H1 (cell line): ENCODE results near the gene FMNL1. TPM values are rescaled to one million over a fixed set of nuclear protein-coding genes. Genes with fewer than 3 reads are reported as not detected.

Experiments
- CTCF ChIA-PET: fragments of 300-600 bp; sonication (Branson Sonifier 250); formaldehyde crosslinking; loops from one replicate; lab custom pipeline; 2021; ENCODE audit not compliant: partially characterized antibody; lab: Charles Lee
- POLR2A ChIA-PET: fragments of 300-600 bp; sonication (Branson Sonifier 250); formaldehyde crosslinking; loops from one replicate; lab custom pipeline; 2021; ENCODE audit warnings: inconsistent platforms; ENCODE audit not compliant: partially characterized antibody; lab: Charles Lee
- DNase-seq, 2 experiments: peaks; one replicate each; pipeline versions ENCODE4 v3.0.0 to v3.0.0-alpha.2; 2010 to 2022; ENCODE audit warnings: low spot score in 2 of 2, low read depth in 1 of 2, mixed read lengths in 1 of 2
- FAIRE-seq: peaks from 2 replicates; lab custom pipeline; 2011; peaks lifted over from hg19 to GRCh38; lab: Jason Lieb, UNC
- H2AFZ ChIP-seq: 2 replicates; pipeline ENCODE4 v1.8.1; 2012; ENCODE audit warnings: low read length, inconsistent platforms
- H2AK5ac ChIP-seq: 2 replicates; pipeline ENCODE4 v1.6.1; 2013; ENCODE audit warnings: low read depth, low read length
- H2BK120ac ChIP-seq: replicated peaks from 2 replicates; pipeline ENCODE3; 2013; ENCODE audit warnings: low read depth, low read length, inconsistent platforms
- H2BK12ac ChIP-seq: 2 replicates; pipeline ENCODE4 v1.6.1; 2013; ENCODE audit warnings: low read depth, low read length
- H2BK15ac ChIP-seq: 2 replicates; pipeline ENCODE4 v1.6.1; 2013; ENCODE audit warnings: low read length
- H2BK20ac ChIP-seq: 2 replicates; pipeline ENCODE4 v1.6.1; 2013; ENCODE audit warnings: low read length
- H2BK5ac ChIP-seq: 2 replicates; pipeline ENCODE4 v1.6.1; 2013; ENCODE audit warnings: low read depth, low read length
- H3K14ac ChIP-seq: 2 replicates; pipeline ENCODE4 v1.6.1; 2013; ENCODE audit warnings: inconsistent platforms; ENCODE audit not compliant: insufficient read length
- H3K18ac ChIP-seq: 2 replicates; pipeline ENCODE4 v1.6.1; 2013; ENCODE audit warnings: low read length; ENCODE audit errors: extremely low read depth
- H3K23ac ChIP-seq: 2 replicates; pipeline ENCODE4 v1.6.1; 2013; ENCODE audit warnings: inconsistent platforms; ENCODE audit not compliant: insufficient read length
- H3K23me2 ChIP-seq: 2 replicates; pipeline ENCODE4 v1.6.1; 2013; ENCODE audit warnings: low read depth, low read length
- H3K27ac ChIP-seq: 2 replicates; pipeline ENCODE4 v1.6.1; 2011; ENCODE audit warnings: low read depth, low read length, inconsistent platforms
- H3K27me3 ChIP-seq, 4 experiments: replicated peaks in 1 of 4; 1 replicate in 1 of 4; 2 replicates in 3 of 4; pipeline versions ENCODE4 v1.6.1 to v1.8.1; 2011 to 2013; ENCODE audit warnings: low read length in 3 of 4, mild to moderate bottlenecking in 3 of 4, inconsistent platforms in 2 of 4, mixed read lengths in 2 of 4, moderate library complexity in 1 of 4; ENCODE audit not compliant: control insufficient read depth in 3 of 4, insufficient read depth in 3 of 4; ENCODE audit errors: extremely low read depth in 1 of 4
- H3K36me3 ChIP-seq, 4 experiments: 2 replicates each; pipeline versions ENCODE4 v1.6.1 to v1.8.1; 2011 to 2013; ENCODE audit warnings: mild to moderate bottlenecking in 4 of 4, low read length in 3 of 4, moderate library complexity in 2 of 4, control low read depth in 1 of 4, inconsistent platforms in 1 of 4; ENCODE audit not compliant: insufficient read depth in 4 of 4, control insufficient read depth in 2 of 4
- H3K4ac ChIP-seq: replicated peaks from 2 replicates; pipeline ENCODE3; 2013; ENCODE audit warnings: low read length, low read depth, mixed read lengths, inconsistent platforms; ENCODE audit not compliant: insufficient read length
- H3K4me1 ChIP-seq, 4 experiments: replicated peaks in 1 of 4; 1 replicate in 1 of 4; 2 replicates in 3 of 4; pipeline versions ENCODE4 v1.6.1 to v1.8.1; 2011 to 2013; ENCODE audit warnings: low read length in 3 of 4, inconsistent platforms in 2 of 4, mixed read lengths in 1 of 4; ENCODE audit not compliant: insufficient read depth in 4 of 4, control insufficient read depth in 3 of 4
- H3K4me2 ChIP-seq, 2 experiments: 2 replicates each; pipeline versions ENCODE4 v1.6.1 to v1.8.1; 2011 to 2013; ENCODE audit warnings: low read depth in 2 of 2, low read length in 2 of 2, control low read depth in 1 of 2, inconsistent platforms in 1 of 2, mild to moderate bottlenecking in 1 of 2; ENCODE audit not compliant: insufficient read depth in 1 of 2
- H3K4me3 ChIP-seq, 4 experiments: fragments of 200-600, 300-600 bp in 1 of 4; sonication (generic), shearing (Covaris generic), sonication (Bioruptor Twin) in 1 of 4; 2 replicates each; pipeline versions ENCODE4 v1.5.1 to v1.8.1; 2011 to 2016; ENCODE audit warnings: low read length in 4 of 4, low read depth in 3 of 4, control low read depth in 2 of 4, inconsistent platforms in 2 of 4, mild to moderate bottlenecking in 2 of 4, mixed read lengths in 1 of 4, moderate library complexity in 1 of 4; ENCODE audit not compliant: insufficient read depth in 2 of 4; ENCODE audit errors: extremely low read depth in 1 of 4
- H3K56ac ChIP-seq: replicated peaks from 2 replicates; pipeline ENCODE3; 2013; ENCODE audit warnings: low read depth, mild to moderate bottlenecking, mixed read lengths, low read length, inconsistent platforms; ENCODE audit not compliant: insufficient read length
- H3K79me1 ChIP-seq: 2 replicates; pipeline ENCODE4 v1.6.1; 2013; ENCODE audit warnings: low read depth, low read length, control low read depth
- H3K79me2 ChIP-seq, 2 experiments: 2 replicates each; pipeline versions ENCODE4 v1.6.1 to v1.8.1; 2012 to 2013; ENCODE audit warnings: low read length in 2 of 2, mild to moderate bottlenecking in 2 of 2, inconsistent platforms in 1 of 2; ENCODE audit not compliant: insufficient read depth in 2 of 2, control insufficient read depth in 1 of 2
- H3K9ac ChIP-seq, 4 experiments: replicated peaks in 1 of 4; 1 replicate in 1 of 4; 2 replicates in 3 of 4; pipeline versions ENCODE4 v1.6.1 to v1.8.1; 2011 to 2013; ENCODE audit warnings: low read depth in 3 of 4, low read length in 3 of 4, control low read depth in 2 of 4, mild to moderate bottlenecking in 2 of 4, moderate library complexity in 2 of 4, inconsistent platforms in 1 of 4; ENCODE audit errors: extremely low read depth in 1 of 4
- H3K9me3 ChIP-seq, 2 experiments: 2 replicates each; pipeline versions ENCODE4 v1.6.1 to v1.8.1; 2012 to 2013; ENCODE audit warnings: mild to moderate bottlenecking in 2 of 2, moderate library complexity in 2 of 2, control low read depth in 1 of 2, inconsistent platforms in 1 of 2, low read depth in 1 of 2, low read length in 1 of 2, mixed read lengths in 1 of 2; ENCODE audit not compliant: insufficient read depth in 2 of 2
- H4K20me1 ChIP-seq, 2 experiments: replicated peaks in 1 of 2; 2 replicates each; pipeline versions ENCODE3 to v1.8.1; 2011 to 2013; ENCODE audit warnings: inconsistent platforms in 2 of 2, low read length in 2 of 2, mild to moderate bottlenecking in 1 of 2; ENCODE audit not compliant: insufficient read depth in 2 of 2, control insufficient read depth in 1 of 2
- H4K5ac ChIP-seq: 2 replicates; pipeline ENCODE4 v1.6.1; 2013; ENCODE audit warnings: low read length, low read depth, mixed read lengths, inconsistent platforms; ENCODE audit not compliant: insufficient read length
- H4K8ac ChIP-seq: 2 replicates; pipeline ENCODE4 v1.8.0; 2013; ENCODE audit warnings: mild to moderate bottlenecking, moderate library complexity, low read length, inconsistent platforms; ENCODE audit not compliant: insufficient read depth; ENCODE audit errors: extremely low read depth
- H4K91ac ChIP-seq: replicated peaks from 2 replicates; pipeline ENCODE3; 2013; ENCODE audit warnings: low read length, mixed read lengths, inconsistent platforms; ENCODE audit not compliant: insufficient read length
- ASH2L ChIP-seq: fragments of 200-600, 300-600 bp; sonication (generic); IDR thresholded peaks from one replicate; pipeline ENCODE4 v1.7.1; 2017; ENCODE audit warnings: low read length
- BCL11A ChIP-seq, 2 experiments: IDR thresholded peaks; one replicate each; pipeline ENCODE4 v1.6.1; 2011; ENCODE audit warnings: low read depth in 2 of 2, low read length in 2 of 2, mild to moderate bottlenecking in 2 of 2
- CBX8 ChIP-seq: fragments of 300-800, 300-1000 bp; sonication (generic); IDR thresholded peaks from 2 replicates; pipeline ENCODE4 v1.7.1; 2016; ENCODE audit warnings: low read depth, low read length, borderline replicate concordance
- EZH2 ChIP-seq: fragments of 200-600 bp; sonication (generic); IDR thresholded peaks from 2 replicates; pipeline ENCODE4 v1.7.1; 2012; ENCODE audit warnings: low read depth, mild to moderate bottlenecking, moderate library complexity, low read length, inconsistent platforms; ENCODE audit not compliant: severe bottlenecking
- HDAC6 ChIP-seq: IDR thresholded peaks from one replicate; pipeline ENCODE4 v1.7.1; 2012; ENCODE audit warnings: low read depth, mild to moderate bottlenecking, inconsistent platforms, low read length, moderate library complexity
- JUN ChIP-seq: IDR thresholded peaks from 2 replicates; pipeline ENCODE4 v1.6.1; 2011; ENCODE audit warnings: low read depth, mild to moderate bottlenecking, improper control_type of control experiment, low read length
- MAFK ChIP-seq: IDR thresholded peaks from 2 replicates; pipeline ENCODE4 v1.6.1; 2012; ENCODE audit warnings: low read depth, mild to moderate bottlenecking, improper control_type of control experiment, low read length
- POU5F1 ChIP-seq: IDR thresholded peaks from 2 replicates; pipeline ENCODE4 v1.6.1; 2011; ENCODE audit warnings: low read depth, mild to moderate bottlenecking, low read length, moderate library complexity
- RFX5 ChIP-seq: IDR thresholded peaks from 2 replicates; pipeline ENCODE4 v1.6.1; 2011; ENCODE audit warnings: low read depth, low read length, improper control_type of control experiment, borderline replicate concordance
- SIRT6 ChIP-seq: IDR thresholded peaks from one replicate; pipeline ENCODE4 v1.7.1; 2012; ENCODE audit warnings: low read length, inconsistent platforms
- SP2 ChIP-seq: IDR thresholded peaks from 2 replicates; pipeline ENCODE4 v1.6.1; 2012; ENCODE audit warnings: mild to moderate bottlenecking, low read length, inconsistent platforms
- TCF12 ChIP-seq: IDR thresholded peaks from 2 replicates; pipeline ENCODE4 v1.6.1; 2011; ENCODE audit warnings: low read depth, mild to moderate bottlenecking, low read length
- WGBS, 2 experiments: shearing (Covaris generic) in 1 of 2; methylation state at CpG; one replicate each; pipeline versions ENCODE4 v1.1.6 to v1.1.7; 2013 to 2015; ENCODE audit warnings: low lambda C conversion rate in 2 of 2, mixed read lengths in 2 of 2, inconsistent platforms in 1 of 2, low coverage in 1 of 2, missing lambda C conversion rate in 1 of 2; ENCODE audit not compliant: insufficient replicate concordance in 2 of 2, insufficient coverage in 1 of 2, insufficient read length in 1 of 2; ENCODE audit errors: extremely low coverage in 1 of 2, missing lambda C conversion rate in 1 of 2; 5-methylcytosine and 5-hydroxymethylcytosine counted together
- polyA plus RNA-seq, 7 experiments: library from polyadenylated mRNA; depleted of rRNA in 3 of 7; stranded (reverse) in 5 of 7; unstranded in 2 of 7; fragments of >200 nt in 5 of 7; fragments of 200-250 nt in 2 of 7; gene quantifications; 1 replicate in 5 of 7; 2 replicates in 1 of 7; 4 replicates in 1 of 7; pipeline versions ENCODE4 v1.2.1 to v1.2.3, GENCODE V29; 2011 to 2013; ENCODE audit warnings: missing spikeins in 2 of 7, mixed read lengths in 2 of 7
- total RNA-seq: library from RNA; stranded (reverse); fragmentation: NEBNext Ultra II Directional; extraction: Animal tissue kit (Norgen Biotek cat#: 25700); gene quantifications from 2 replicates; pipeline ENCODE4 v1.2.1, GENCODE V29; 2021

FMNL1 gene
- total and polyA plus RNA-seq, 2 of the 8 experiments (the other 6 are each of a cell fraction or from before 2014, with no cell fraction given) = 2.5 to 8.6 TPM

- no peak overlapping the region for H3K14ac ChIP-seq
- H3K4me3 ChIP-seq = peak overlapping the region; percentile 53 to 82 (median 70)
- H4K91ac ChIP-seq = peak overlapping the region; percentile 95
- H3K56ac ChIP-seq = peak overlapping the region; percentile 90
- peak overlapping the region; percentile 71 for H3K27ac ChIP-seq
- peaks cover 0 to 7% of the 10 kb centered on the region in 2 experiments; a peak in 1 of 4 replicates for H3K79me2 ChIP-seq
- peaks cover 1 to 3% of the 10 kb centered on the region in 2 experiments for H4K20me1 ChIP-seq
- H3K4me2 ChIP-seq = peak overlapping the region; percentile 78 to 85
- H2BK12ac ChIP-seq = peak overlapping the region; percentile 7; the same call in 1 of the 2 replicates
- FAIRE-seq (no peak), DNase-seq (no peak)
- no peaks in the 10 kb centered on the region for H3K9me3 ChIP-seq
- H2AK5ac ChIP-seq = 0 out of 2 replicates have a peak overlapping the region, but pooled peaks have one; percentile 17
- H3K9ac ChIP-seq = peak overlapping the region; percentile 56 to 68 (median 63)
- peak overlapping the region; percentile 97 for H3K4ac ChIP-seq
- peak overlapping the region; percentile 60 for H2BK120ac ChIP-seq
- H2AFZ ChIP-seq = no peak overlapping the region
- POLR2A ChIA-PET = interaction anchor here (0.7 to 4.7 kb wide), 17 partner anchors 10 to 144 kb away, joined by 3 to 43 read pairs (median 5); partner anchors contain the start of genes HEXIM1 and HEXIM2
- CTCF ChIA-PET = interaction anchor here (0.7 to 21.3 kb wide), 11 partner anchors 10 to 137 kb away, joined by 3 to 362 read pairs (median 8); partner anchors contain the start of gene ACBD4
- no peak overlapping the region for H2BK15ac ChIP-seq
- no peak overlapping the region for H3K23ac ChIP-seq
- peaks cover 3 to 15% (median 12%) of the 10 kb centered on the region in 4 experiments for H3K4me1 ChIP-seq
- peak overlapping the region; percentile 89 for H4K5ac ChIP-seq
- 12% methylated on average over 38 of the region's 39 CpGs; no CpG with 5 or more reads in 1 of the 2 experiments for WGBS, 2 experiments
- peaks cover 9% of the 10 kb centered on the region for H3K79me1 ChIP-seq
- no peaks in the 10 kb centered on the region; a peak in 2 of 7 replicates for H3K27me3 ChIP-seq
- peak overlapping the region; percentile 87 for H3K18ac ChIP-seq
- peak overlapping the region; percentile 92; the same call in 1 of the 2 replicates for H2BK5ac ChIP-seq
- H3K36me3 ChIP-seq = peaks cover 0 to 5% (median 1%) of the 10 kb centered on the region in 4 experiments; a peak in 3 of 8 replicates
- H4K8ac ChIP-seq = peak overlapping the region; percentile 90
- peaks cover 7% of the 10 kb centered on the region; the same call in 1 of the 2 replicates for H3K23me2 ChIP-seq
- H2BK20ac ChIP-seq = no peak overlapping the region
- TF ChIP-seq JUN = no peak
- no peak for TF ChIP-seq BCL11A (IDR thresholded peaks at IDR 0.05; ENCODE audit: low read depth in 2 of 2, low read length in 2 of 2)
- TF ChIP-seq POU5F1 = no peak
- no peak for TF ChIP-seq TCF12
- TF ChIP-seq ASH2L = no peak
- TF ChIP-seq RFX5 = no peak
- TF ChIP-seq MAFK = no peak
- TF ChIP-seq SP2 = no peak
- TF ChIP-seq HDAC6 = no peak
- TF ChIP-seq SIRT6 = no peak
- TF ChIP-seq EZH2 = no peak
- no peak for TF ChIP-seq CBX8
Observed at GRCh38 chr17:45248132-45248957, 26.7 kb downstream of the FMNL1 start.
